NCI-H1048 (cell line): ENCODE results near the gene LIN7B.
"Not testable (repeated sequence)": the region's sequence is repeated elsewhere in the genome, so short reads cannot be mapped to it uniquely, and the experiment has no call there.

Source experiments
- DNase-seq: peaks from one replicate; lab custom pipeline; 2025; lab: John Stamatoyannopoulos, UW

Gene LIN7B

GRCh38 chr19:49119411-49120324 lies 5.5 kb downstream of the LIN7B start, which contains the start of gene PPFIA3:
PPFIA3 (plus strand) TSS chr19:49119544; CDS start chr19:49127874, 8,330 bp downstream.
- no peak for DNase-seq

- DNase-seq, result no peak
Measured at GRCh38 chr19:49120325-49120683, 6.1 kb downstream of the LIN7B start.

DNA sequence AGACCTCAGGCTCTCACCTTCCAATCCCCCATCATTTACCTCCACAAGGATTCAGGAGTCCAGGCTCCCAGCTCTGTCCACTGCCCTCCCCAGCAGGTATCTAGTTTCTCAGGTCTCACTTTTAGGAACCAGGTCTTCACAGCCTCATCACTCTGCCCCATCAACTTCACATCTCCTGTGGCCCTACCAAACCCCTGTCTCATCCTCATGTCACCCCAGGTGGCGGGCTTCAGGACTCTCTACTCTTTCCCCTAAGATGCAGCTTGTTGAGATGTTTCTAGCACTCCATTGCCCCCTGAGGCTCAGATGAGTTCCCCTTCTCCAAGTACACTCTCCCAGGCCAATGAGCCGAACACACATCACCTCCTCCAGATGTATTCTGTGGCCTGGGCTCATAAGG lies 6.7 kb downstream of the LIN7B start:
- no peak for DNase-seq

DNA sequence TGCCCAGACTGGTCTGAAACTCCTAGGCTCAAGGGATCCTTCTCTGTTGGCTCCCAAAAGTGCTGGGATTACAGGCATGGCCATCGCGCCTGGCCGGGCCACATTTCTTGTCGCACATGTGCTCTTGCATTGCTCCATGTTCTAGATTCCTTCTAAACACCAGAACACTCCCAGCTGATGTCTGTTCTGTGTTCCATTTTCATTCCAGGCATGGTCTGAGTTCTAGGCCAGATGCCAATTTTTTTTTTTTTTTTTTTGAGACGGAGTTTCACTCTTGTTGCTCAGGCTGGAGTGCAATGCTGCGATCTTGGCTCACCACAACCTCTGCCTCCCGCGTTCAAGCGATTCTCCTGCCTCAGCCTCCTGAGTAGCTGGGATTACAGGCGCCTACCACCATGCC lies 7.7 kb downstream of the LIN7B start:
- DNase-seq, result not testable (repeated sequence)

DNA sequence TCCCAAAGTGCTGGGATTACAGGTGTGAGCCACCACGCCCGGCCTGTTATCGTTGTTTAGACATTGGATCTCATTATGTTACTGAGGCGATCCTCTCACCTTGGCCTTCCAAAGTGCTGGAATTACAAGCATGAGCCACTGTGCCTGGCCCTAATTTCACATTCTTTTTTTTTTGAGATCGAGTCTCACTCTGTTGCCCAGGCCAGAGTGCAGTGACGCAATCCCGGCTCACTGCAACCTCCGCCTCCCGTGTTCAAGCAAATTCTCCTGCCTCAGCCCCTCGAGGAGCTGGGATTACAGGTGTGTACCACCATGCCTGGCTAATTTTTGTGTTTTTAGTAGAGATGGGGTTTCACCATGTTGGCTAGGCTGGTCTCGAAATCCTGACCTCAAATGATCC lies 9.1 kb downstream of the LIN7B start:
- DNase-seq, result not testable (repeated sequence)

DNA sequence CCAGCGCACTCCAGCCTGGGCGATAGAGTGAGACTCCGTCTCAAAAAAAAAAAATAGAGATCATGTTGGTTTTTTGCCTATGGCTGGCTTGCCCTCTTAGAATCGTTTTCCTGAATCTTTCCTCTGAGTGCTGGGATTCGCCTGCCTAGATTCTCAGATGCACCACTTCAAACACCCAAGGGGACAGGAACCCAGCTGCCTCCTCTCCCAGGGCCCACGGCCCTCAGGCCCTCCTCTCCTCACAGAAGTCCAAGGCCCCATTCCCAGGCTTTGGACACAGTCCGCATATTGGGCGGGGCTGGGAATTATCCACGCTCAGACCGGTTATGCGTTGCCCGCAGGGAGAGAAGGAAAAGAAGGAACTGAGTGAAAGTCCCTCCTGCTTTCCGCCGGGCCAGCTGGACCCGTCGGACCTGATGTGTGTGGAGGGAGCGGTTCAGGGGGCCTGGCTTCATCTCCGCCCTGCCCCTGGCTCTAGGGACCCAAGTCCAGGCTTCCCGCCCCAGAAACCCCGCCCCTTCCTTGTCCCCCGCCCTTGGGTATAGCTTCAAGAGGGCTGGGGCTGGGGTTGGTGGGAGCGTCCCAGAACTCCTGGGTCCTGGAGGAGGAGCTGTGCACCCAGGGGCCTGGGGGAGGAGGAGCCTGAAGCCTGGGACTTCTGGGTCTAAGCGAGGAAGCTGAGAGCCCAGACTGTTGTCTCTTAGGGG lies 11.0 kb downstream of the LIN7B start:
- DNase-seq, result no peak

- no peak for DNase-seq
Measured at GRCh38 chr19:49126575-49126974, 12.4 kb downstream of the LIN7B start.

GRCh38 chr19:49127225-49127624 lies 13.1 kb downstream of the LIN7B start:
- not testable (repeated sequence) for DNase-seq

GRCh38 chr19:49127674-49128544 lies 13.7 kb downstream of the LIN7B start:
- DNase-seq, result peak; percentile 86

- no peak for DNase-seq
Measured at GRCh38 chr19:49128545-49129237, 14.5 kb downstream of the LIN7B start.

- peak; percentile 67 for DNase-seq
Measured at GRCh38 chr19:49129238-49129583, 15.0 kb downstream of the LIN7B start.

- no peak for DNase-seq
Measured at GRCh38 chr19:49130325-49130724, 16.2 kb downstream of the LIN7B start.

GRCh38 chr19:49132974-49133609 lies 18.9 kb downstream of the LIN7B start:
- DNase-seq, result no peak

GRCh38 chr19:49133621-49134454 lies 19.7 kb downstream of the LIN7B start:
- DNase-seq, result no peak

DNA sequence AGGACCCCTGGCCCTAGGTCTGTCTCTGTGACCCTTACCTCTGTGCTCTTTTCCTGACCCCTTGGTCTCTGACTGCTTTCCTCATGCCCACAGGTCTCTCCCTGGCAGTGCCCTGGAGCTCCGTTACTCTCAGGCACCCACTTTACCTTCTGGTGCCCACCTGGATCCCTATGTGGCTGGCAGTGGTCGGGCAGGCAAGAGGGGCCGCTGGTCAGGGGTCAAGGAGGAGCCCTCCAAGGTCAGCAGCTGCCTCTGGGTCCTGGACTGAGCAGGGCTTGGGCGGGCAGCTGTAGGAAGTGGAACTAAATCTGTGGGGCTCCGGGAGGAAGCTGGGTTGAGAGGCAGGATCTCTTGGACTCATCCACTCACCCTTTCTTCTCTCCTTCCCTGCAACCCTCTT lies 21.5 kb downstream of the LIN7B start:
- no peak for DNase-seq

DNA sequence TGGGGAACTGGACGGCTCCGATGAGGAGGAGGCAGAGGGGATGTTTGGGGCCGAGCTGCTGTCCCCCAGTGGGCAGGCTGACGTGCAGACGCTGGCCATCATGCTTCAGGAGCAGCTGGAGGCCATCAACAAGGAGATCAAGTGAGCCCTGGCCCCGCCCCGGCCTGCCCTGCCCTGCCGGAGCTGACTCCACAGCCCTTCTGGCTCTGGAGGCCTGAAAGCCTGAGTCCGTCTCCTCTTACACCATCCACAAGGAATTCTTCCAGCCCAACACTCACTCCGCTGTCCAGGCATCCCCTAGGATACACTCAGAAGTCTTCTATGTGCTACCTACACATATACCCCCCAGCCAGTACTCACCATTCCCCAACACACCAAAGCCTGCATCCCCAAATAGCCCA lies 22.6 kb downstream of the LIN7B start:
- no peak for DNase-seq

GRCh38 chr19:49140951-49141350 lies 26.8 kb downstream of the LIN7B start:
- DNase-seq, result no peak

GRCh38 chr19:49141352-49141751 lies 27.2 kb downstream of the LIN7B start:
- DNase-seq, result no peak

DNA sequence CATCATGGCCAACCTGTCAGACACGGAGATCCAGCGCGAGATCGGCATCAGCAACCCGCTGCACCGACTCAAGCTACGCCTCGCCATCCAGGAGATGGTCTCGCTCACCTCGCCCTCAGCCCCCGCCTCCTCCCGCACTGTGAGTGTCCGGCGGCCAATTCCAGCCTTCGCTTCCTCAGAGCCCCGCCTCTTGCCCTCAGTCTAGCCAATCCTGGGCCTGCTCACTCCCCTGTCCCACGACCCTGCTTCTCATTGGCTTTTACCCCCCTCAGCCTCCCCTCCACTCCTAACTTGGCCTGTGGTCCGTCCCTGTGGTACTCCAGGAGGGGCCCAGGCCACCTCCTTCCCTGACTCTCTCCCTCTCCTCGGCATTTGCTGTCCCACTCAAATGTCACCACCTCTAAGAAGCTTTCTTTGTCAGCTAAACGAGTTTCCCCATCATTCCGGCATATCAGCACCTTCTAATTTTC lies 28.7 kb downstream of the LIN7B start:
- DNase-seq, result peak; percentile 94
